Epidermal melanocyte (primary cell): ENCODE measurements around the gene COX15.
"Not testable (repeated sequence)": the region's sequence is repeated elsewhere in the genome, so short reads cannot be mapped to it uniquely, and the experiment has no call there.

Experiments
- DNase-seq: peaks from one replicate; pipeline ENCODE4 v3.0.0; 2011; ENCODE audit warnings: low spot score; ENCODE audit not compliant: insufficient read length

COX15 gene

GRCh38 chr10:99742254-99742653 is 10.3 kb upstream of the COX15 start:
- DNase-seq: no peak

GRCh38 chr10:99740933-99741559 is 9.1 kb upstream of the COX15 start:
- no peak for DNase-seq

- DNase-seq: no peak
Measured at GRCh38 chr10:99740260-99740659, 8.3 kb upstream of the COX15 start.

- not testable (repeated sequence) for DNase-seq
Measured at GRCh38 chr10:99734111-99734510, 2.2 kb upstream of the COX15 start.

- no peak for DNase-seq
Measured at GRCh38 chr10:99733366-99733765, 1.4 kb upstream of the COX15 start.

GRCh38 chr10:99731306-99732032 is 458 bp downstream of the COX15 start:
- DNase-seq: no peak

- DNase-seq: no peak
Measured at GRCh38 chr10:99730026-99730425, 1.9 kb downstream of the COX15 start.

GRCh38 chr10:99720387-99720786 is 11.5 kb downstream of the COX15 start:
- DNase-seq: no peak

GRCh38 chr10:99714446-99714845 is 17.5 kb downstream of the COX15 start:
- DNase-seq: no peak

GRCh38 chr10:99711129-99711719 is 20.7 kb downstream of the COX15 start:
- no peak for DNase-seq

GRCh38 chr10:99709480-99710229 is 22.3 kb downstream of the COX15 start:
- no peak for DNase-seq

- no peak for DNase-seq
Measured at GRCh38 chr10:99708428-99709012, 23.4 kb downstream of the COX15 start.

GRCh38 chr10:99700649-99701048 is 31.3 kb downstream of the COX15 start:
- DNase-seq: no peak

- DNase-seq: no peak
Measured at GRCh38 chr10:99698504-99699080, 33.3 kb downstream of the COX15 start.

- no peak for DNase-seq
Measured at GRCh38 chr10:99695761-99696160, 36.2 kb downstream of the COX15 start.

GRCh38 chr10:99693933-99694583 is 37.9 kb downstream of the COX15 start:
- DNase-seq: no peak

- no peak for DNase-seq
Measured at GRCh38 chr10:99689461-99689860, 42.5 kb downstream of the COX15 start.

- DNase-seq: no peak
Measured at GRCh38 chr10:99685597-99685967, 46.3 kb downstream of the COX15 start.

- DNase-seq: no peak
Measured at GRCh38 chr10:99682752-99683151, 49.2 kb downstream of the COX15 start.
